Fibroblast of peridontal ligament (primary cell): ENCODE measurements around the gene KIF5C.

ENCODE experiments used
- DNase-seq: peaks from one replicate; pipeline ENCODE4 v3.0.0-alpha.2; 2010; ENCODE audit errors: extremely low read depth

KIF5C gene

DNA sequence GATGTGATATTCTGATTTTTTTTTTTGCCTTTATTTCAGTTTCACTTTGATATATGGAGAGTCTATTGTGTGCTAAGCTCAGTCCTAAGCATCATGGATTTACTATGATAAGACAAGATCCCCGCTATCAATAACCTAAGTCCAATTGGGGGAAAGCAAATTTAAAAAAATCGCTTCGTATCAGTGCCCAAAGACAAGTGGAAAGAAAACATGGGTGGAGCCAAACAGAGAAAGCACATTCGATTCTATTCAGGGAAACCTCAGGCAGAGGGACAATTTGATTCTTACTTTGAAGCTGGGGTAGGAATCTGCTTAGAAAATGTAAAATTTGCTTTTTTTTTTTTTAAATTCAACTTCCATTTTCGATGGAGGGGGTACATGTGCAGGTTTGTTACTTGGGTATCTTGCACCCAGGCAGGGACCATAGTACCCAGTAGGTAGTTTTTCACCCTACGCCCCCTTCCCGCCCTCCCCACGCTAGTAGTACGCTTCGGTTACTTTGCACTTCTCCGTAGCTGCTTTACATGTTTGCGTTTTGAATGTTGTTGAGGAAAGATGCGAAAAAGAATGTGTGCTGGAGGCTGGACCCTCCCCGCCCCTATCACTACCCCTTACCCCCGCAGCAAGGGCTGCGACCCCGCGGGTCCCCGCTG is 12.4 kb downstream of the KIF5C start:
- peak; percentile 19 for DNase-seq

DNA sequence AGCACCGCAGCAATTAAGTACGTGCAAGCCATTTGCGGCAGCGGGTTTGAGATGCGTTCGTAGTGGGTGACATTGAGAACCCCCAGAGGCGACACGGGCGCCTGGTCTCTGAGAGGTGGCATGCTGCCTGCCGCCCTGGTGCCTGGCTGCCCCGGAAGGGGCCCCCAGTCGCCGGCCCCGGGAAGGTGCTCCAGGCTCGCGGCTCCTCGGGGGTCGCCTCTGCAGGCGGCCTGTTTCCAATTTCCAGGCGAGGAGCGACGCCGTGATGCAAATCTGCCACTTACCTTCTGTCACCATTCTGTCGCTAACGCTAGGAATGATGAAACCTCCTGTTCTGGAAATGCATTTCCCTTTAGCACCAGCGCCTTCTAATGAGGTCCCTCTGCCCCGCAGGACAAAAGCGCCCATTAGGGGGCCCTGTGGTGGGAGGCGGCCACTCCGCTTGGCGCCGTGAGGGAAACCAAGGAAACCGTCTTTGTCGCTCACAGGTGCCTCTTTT is 13.0 kb downstream of the KIF5C start:
- DNase-seq = no peak

DNA sequence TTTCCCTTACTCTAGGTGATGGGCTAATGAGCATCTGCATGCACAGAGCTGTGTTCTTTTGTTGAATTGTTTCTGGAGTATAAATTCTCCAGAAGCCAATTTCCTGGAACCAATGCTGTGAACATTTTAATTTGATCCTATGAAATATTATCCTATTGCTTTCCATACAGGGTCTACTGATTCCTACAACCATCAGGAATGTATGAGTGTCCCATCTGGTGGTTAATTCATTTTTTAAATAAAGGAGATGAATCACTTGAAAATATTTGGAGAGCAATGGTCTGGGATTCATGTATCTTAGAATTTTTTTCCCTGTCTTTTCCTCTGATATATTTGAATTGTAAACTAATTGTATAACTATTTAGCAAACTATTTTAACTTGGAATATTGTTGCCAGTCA is 14.0 kb downstream of the KIF5C start:
- DNase-seq = no peak

DNA sequence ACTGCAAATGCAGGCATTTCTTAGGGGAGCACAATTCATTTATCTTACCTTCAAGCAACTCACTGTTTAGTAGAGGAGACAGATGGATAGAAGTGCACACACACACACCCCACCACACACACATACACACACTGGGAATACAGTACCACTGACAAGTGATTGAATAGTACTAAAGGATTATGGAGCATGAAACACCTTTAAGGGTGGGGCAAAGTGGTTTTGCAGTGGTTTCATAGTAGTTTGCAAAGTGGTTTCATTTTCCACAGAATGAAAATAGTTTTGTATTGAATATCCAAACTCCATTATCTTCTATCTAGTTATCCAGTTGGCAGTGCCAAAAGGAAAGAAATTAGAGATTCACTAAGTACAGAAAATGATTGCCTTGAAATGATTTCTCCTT is 18.9 kb downstream of the KIF5C start:
- no peak for DNase-seq

DNA sequence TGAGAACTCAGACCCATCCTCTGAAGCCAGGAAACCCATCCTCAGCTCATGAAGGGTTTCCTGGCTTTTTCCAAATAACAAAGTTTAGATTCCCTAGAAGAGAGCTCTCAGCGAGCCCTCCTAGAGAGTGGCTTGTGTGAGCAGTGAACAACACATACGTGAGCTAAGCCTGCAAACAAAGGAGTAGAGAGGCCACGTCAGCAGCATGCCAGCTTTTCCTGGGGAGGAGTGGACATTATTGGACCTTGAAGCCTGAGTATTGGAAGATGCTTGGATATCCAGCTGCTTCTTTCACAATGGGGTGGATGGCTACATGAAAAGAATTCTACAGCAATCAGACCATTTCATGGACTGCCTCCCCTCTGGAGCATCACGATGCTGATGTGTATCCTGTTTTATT is 21.1 kb downstream of the KIF5C start:
- no peak for DNase-seq

DNA sequence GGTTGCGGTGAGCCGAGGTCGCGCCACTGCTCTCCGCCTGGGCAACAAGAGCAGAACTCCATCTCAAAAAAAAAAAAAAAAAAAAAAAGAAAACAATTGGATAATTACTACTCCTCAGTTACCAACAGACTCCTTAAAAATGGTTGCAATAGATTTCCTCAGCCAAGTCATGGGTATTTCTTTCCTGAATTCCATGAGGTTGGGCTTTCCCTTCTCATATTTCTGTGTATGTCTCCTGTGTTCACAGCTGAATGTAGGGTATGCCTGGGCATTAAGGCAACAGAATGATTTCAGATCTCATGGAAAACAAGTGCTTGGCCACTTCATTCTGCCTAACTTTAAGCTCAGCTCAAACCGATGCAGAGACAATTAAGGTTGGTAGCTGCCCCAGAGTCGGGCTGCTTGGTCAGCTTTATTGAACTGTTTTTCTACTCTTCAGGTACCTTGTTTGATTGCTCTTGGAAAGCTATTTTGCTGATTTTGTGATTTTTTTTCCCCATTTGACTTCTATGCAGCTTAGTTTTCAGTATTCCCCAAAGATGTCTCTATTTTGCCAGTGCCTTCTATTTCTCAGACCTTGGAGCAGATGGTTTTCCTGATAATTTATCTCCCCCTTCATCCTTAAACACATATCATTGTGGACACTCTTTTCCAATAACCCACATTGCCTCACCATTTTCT is 24.8 kb downstream of the KIF5C start:
- no peak for DNase-seq

DNA sequence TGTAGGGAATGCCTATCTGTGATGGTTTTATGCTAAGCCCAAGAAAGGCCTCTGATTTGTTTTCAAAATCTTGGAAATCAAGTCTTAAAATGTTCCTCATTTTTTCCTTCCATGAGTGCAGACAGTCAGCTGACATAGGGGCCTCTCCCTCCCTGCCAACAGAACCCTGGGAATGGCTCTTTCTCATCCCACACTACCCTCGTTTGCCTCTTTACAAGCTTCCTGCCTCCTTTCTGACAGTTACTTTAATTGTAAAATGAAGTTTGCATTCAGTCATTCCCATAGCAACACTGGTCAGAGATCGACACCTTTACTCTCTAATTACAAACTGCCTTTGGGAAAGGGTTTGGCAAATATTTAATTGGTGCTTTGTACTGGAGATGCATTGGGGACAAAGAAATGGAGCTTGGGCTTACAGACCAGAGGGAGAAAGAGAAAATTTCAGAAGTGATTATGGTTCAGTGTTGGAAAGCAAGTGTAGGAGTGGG is 25.4 kb downstream of the KIF5C start:
- no peak for DNase-seq

DNA sequence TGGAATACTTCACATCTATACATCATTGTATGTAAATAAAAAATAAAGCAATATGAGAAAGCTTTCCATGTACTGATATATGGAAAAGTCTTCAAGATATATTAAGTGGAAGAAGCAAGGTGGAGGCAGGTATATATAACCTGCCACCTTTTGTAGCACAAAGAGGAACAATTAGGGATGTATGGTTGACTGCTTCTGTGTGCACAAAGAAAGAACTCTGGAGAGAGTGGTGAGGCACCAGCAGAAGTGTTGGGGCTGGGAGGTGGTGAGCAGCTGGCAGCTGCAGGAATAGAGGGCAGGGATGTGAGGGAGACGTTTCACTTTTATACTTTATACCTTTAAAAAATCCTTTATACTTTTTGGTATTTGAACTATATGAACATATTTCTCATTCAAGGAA is 26.1 kb downstream of the KIF5C start:
- DNase-seq = no peak

DNA sequence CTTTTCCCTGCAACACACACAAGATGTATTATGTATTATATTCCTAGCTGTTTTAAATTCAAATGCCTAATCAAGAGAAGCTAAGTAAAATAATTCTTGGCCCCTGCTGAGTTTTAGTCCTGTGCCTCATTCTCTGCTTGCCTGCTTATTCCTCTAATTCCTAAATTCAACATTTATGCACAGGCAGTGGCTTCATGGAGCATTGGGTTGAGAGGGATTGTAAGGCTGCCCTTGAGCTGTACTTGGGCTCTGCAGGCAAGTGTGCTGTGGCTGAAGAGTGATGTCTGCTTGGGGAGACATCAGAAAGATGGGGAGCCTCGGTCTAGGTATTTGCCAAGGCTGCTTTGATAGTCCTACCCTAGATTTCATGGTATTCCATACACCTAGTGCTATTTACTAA is 27.8 kb downstream of the KIF5C start:
- no peak for DNase-seq

DNA sequence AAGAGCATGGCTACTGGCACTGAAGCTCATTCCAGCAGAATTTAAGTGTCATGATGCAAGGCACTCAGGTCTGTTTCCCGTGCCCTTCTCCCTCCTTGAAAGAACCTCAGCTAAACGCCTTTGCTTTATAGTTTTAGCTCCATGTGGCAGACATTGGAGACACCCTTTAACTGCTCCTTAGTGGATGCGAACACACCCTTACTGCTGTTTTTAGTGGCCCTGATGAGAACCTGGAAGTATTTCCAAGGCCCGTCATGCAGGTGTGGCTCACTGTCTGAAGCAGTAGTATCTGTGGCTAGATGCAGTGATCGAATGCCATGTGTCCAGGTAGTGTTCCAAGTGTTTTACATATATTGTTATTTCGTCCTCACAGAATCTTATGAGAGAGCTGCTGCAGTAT is 28.3 kb downstream of the KIF5C start:
- DNase-seq = no peak

DNA sequence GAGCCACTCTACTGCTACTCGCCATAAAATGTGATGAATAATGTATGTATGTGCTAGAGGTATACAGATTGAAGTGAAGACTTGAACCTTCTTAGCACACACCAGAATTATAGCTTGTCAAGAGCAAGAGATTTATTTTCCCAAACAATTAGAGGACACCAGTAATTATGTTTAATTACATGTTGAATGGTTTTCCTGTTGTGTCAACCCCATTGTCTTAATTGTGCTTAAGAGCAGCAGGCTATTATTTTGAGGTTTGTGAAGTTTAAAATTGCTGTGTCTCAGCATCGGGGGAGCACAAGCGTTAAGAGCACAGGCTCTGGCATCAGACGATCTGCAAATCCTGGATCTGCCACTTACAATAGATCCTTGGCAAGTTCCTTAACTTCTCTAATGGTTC is 29.0 kb downstream of the KIF5C start:
- no peak for DNase-seq

DNA sequence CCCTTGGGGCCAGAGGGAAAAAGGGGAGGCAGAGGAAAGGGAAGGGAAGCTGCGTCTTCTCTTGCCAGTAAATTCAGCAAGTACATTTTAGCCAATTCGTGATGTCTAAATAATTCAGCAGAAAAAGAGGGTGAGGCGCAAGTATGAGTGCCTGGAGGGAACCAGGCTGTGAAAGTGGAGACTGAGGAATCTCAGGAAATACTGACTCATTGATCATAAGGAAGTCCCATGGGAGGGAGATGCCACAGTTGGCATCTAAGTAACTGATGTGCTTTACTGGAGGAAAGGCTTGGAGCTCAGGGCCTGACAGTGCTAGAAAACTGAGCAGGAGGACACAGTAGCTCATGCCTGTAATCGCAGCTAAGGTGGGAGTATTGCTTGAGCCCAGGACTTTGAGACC is 31.1 kb downstream of the KIF5C start:
- DNase-seq = no peak

DNA sequence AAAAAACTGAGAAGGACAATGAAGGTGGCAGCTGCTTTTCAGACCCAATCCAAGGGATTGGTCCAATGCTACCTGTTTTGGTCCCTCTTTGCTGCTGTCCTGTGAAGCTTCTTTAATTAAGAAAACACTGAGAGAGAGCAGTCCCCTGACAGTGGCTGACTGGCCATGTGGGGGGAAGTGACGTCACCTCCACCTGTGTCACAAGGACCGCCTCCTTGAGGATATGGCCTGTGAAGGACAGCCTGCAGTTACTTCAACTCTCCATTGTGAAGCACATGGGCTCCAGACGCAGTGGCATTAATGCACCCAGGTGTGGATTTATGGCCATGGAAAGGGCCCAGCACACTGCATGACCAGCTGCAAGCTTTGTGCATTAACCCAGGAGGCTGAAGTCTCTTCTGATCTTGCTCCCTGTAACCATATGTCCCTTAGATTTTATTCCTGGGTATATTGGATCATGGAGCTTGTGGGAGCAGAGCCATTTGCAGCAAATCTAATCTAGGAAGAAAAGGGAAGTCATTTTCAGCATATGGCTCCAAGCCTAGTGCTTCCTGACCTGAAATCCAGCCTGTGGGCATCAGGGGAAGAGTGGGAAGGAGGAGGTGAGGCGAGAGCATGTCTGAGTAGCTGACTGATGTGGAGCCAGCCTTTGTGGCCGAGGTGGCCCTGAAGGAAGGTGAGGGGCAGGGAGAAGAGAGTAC is 32.2 kb downstream of the KIF5C start:
- no peak for DNase-seq

DNA sequence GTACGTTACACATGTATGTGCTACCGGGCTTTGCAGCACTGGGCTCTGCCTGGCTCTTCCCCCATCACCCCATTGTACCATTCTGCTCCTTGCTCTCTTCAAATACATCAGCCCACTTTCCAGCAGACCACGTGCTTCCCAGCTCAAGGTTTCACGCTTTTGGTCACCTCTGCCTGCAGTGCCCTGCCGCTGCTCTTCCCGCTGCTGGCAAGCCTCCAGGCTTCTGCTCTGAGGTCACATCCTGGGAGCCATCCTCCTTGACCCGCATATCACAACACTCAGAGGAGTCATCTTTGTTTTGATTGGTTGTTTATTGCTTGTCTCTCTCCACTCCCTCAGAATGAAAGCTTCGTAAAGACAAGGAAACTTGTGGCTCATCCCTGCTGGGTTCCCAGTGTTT is 34.1 kb downstream of the KIF5C start:
- DNase-seq = no peak

DNA sequence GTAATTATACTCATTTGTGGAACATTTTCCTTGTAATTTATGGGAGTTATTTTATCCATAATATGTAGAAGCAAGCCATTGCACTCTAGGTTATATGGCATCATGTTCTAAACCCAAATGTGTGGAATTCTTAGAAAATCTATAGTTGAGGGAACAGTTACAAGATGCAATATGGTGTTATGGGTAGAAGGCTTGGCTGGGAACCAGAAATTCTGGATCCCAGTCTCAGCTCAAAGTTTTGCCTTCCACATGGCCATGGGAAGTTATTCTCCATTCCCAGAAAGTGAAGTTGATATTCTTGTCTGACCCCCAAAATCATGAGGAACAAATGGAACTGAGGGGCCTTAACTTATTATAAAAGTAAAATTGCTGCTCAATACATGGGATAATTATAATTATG is 38.0 kb downstream of the KIF5C start:
- DNase-seq = no peak

DNA sequence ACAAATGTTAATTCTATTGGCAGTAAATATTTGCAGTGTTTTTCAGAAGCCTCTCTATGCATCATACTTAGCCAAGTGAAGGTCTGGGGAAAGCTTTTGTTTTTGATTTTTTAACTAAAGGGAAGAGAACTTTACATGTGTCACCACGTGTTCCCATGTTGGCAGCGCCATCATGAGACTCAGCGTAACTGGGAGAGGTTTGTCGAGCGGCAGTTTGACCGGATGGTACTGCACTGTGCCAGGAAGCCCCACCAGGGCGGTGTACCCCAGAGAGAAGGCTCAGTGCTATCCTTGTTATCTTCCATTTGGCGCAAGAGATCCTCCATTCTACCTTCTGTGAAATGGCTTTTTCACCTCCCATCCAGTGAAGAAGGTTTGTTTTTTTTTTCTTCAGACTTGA is 38.5 kb downstream of the KIF5C start:
- DNase-seq = no peak

DNA sequence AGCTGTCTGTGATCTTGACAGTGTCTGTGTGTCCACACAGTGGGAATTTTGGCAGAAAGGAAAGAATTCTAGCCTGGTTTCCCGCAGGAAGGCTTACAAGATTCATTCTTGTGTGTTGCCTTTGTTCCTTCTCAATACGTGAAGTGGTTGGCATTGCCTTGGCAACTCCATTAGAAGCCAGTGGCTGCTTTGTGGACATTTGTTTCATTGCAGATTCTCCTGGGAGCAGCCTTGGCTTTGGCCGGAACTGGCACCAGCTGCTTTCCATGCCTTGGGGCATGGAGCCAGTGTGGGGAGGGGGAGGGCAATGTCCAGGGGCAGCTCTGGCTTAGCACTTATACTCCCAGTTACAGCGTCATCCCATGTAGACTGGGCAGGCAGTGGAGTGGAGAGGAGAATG is 39.4 kb downstream of the KIF5C start:
- no peak for DNase-seq

DNA sequence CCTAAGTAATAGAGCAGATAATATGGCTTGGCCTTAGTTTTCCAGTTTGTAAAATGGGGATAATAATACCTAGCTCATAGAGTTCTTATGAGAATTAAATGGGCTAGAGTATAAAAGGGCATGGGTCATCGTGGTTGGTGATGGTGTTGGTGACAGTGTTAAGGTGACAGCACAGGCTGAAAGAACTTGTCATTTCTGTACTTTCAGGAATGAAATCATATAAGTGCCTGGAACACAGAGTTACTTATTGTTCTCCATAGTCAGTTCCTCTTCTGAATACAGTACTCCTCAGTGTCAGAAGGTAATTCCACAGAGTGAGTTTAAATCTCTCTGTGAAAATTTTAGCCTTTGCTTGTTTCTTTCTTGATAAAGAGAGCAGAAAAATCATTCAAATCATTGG is 42.4 kb downstream of the KIF5C start:
- no peak for DNase-seq

DNA sequence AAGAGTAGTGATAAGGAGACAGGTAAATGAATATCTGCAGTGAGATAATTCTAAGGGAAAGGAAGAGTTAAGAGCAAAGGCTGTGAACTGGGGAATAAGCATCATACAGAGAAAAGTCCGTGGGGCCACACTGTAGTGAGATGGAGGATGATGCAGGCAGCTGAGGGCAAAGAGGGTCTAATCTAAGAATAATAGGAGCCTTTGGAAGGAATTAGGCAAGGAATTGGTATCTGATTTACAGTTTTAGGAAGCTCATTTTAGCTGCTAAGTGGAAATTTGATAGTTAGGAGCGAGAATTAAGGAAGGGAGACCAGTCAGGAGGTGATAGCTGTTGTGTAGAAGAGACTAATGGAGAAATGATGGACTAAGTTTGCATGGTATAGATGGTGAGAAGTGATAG is 43.5 kb downstream of the KIF5C start:
- DNase-seq = no peak

DNA sequence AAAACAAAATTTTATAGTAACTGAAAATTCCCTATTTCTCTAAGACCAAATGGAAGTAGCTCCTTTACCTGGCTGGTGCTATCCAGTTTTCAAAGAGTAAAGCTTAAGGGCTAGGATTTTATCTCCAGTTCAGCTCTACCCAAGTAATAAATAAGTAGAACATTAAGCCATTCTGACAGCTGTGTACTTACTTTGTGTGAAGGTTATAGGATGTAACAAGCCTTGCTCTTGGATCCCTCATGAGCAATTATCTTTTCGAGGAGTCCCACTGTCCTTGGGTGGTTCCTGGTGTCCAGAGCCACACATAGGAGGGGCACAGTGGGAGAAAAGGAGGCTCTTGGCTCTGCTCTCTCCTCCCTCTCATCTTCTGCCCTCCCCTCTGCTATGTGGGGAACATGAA is 45.5 kb downstream of the KIF5C start:
- no peak for DNase-seq

DNA sequence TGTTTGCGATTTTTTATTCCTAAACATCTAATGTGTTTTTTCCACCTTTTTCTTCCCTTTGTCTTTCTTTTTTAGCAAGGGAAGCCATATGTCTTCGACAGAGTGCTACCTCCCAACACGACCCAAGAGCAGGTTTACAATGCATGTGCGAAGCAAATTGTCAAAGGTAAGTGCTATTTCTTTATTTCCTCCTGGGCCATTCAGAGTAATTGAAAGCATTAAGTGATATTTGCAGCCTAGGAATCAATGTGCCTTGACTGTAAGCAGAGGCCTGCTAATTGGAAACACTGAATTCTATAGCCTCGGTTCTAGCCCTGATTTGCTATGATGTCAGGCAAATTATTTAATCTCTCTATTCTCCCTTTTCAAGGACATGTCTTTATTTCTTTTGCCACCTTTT is 47.0 kb downstream of the KIF5C start:
- no peak for DNase-seq

DNA sequence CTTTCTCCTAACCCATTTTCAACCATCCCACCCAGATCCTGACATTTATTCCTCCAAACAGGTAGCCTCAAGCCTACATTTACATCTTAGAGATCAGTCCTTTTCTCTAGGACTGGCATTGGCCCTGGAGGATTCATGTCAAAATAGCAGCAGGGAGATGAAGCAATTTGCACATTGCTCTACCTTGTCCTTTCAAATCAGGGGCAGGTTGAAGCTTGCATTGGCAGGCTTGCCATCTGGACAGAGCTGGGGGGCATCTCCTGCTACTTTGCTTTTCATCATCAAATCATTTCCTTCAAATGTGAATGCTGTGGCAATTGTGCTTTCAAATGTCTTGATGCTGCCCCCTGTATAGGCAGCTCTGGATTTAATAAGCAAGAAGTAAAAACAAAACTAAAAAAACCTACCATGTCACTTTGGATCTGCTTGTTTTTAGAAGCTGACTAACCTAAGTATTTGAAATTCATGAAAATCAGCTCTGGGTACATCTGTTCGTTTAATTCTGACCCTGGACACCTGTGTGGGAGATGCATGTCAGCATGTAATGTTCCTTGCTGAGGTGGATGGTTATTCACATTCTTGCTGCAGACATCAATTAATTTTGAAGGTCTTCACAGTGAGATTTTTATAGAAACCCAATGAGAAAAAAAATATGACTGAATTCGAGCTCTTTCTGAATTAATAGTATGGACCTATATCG is 47.9 kb downstream of the KIF5C start:
- no peak for DNase-seq
